Right atrium auricular region (tissue), 2 donors: ENCODE data around the gene PRSS48. TPM values are rescaled to one million over a fixed set of nuclear protein-coding genes. Genes with fewer than 3 reads are reported as not detected.

Experiments
- DNase-seq: peaks from one replicate; pipeline ENCODE4 v3.0.0-alpha.2; 2019; ENCODE audit warnings: low spot score
- H3K27ac ChIP-seq, 2 donors: fragments of 200-600 bp; sonication (generic); 1 replicate in 1 of 2; 2 replicates in 1 of 2; pipeline ENCODE4 v1.5.1; 2016 to 2019
- H3K27me3 ChIP-seq, 2 donors: fragments of 200-600 bp; sonication (generic); one replicate each; pipeline versions ENCODE4 v1.5.1 to v1.6.0; 2017 to 2019
- H3K36me3 ChIP-seq: fragments of 200-600 bp; sonication (generic); one replicate; pipeline ENCODE4 v1.5.1; 2016
- H3K4me1 ChIP-seq, 2 donors: fragments of 200-600 bp; sonication (generic); one replicate each; pipeline versions ENCODE4 v1.5.1 to v1.6.0; 2017 to 2019
- H3K4me3 ChIP-seq, 2 donors: fragments of 200-600 bp; sonication (generic); 1 replicate in 1 of 2; 2 replicates in 1 of 2; pipeline ENCODE4 v1.5.1; 2017 to 2019; ENCODE audit warnings: mild to moderate bottlenecking in 1 of 2, moderate library complexity in 1 of 2
- H3K9me3 ChIP-seq, 2 donors: fragments of 200-600 bp; sonication (generic); one replicate each; pipeline ENCODE4 v1.5.1; 2019
- CTCF ChIP-seq, 2 donors: fragments of 200-600 bp; sonication (generic); IDR thresholded peaks; one replicate each; pipeline ENCODE4 v1.5.1; 2019; ENCODE audit warnings: antibody characterized with exemption in 2 of 2
- total RNA-seq, 2 donors: library from RNA; depleted of rRNA; stranded (reverse); fragments of >200 nt; gene quantifications; one replicate each; pipeline ENCODE4 v1.1.0, GENCODE V29; 2016

PRSS48 gene
- total RNA-seq, 2 donors from 2014 or later, result not detected

- Histone ChIP-seq H3K4me1 (peaks cover 0 to 28% of the 10 kb centered on the region in 2 donors), H3K36me3 (no peaks in the 10 kb centered on the region), H3K27me3 (no peaks in the 10 kb centered on the region), H3K4me3 (no peak overlapping the region), H3K9me3 (no peaks in the 10 kb centered on the region), H3K27ac (no peak overlapping the region)
- TF ChIP-seq CTCF (IDR thresholded peaks at IDR 0.05), result no peak
- DNase-seq, result no peak
These were observed 15.1 kb downstream of the PRSS48 start for GRCh38 chr4:151292038-151292437.

- no peak for DNase-seq
- no peaks in the 10 kb centered on the region for H3K27me3 ChIP-seq
- TF ChIP-seq CTCF (IDR thresholded peaks at IDR 0.05), result no peak
- H3K4me1 ChIP-seq, result peaks cover 0 to 31% of the 10 kb centered on the region in 2 donors
- no peak overlapping the region for H3K4me3 ChIP-seq
- H3K36me3 ChIP-seq, result no peaks in the 10 kb centered on the region
- H3K9me3 ChIP-seq, result no peaks in the 10 kb centered on the region
- H3K27ac ChIP-seq, result peak overlapping the region; percentile 40 to 79
These were observed 18.0 kb downstream of the PRSS48 start for GRCh38 chr4:151294833-151295496.

GRCh38 chr4:151296227-151296626, 19.3 kb downstream of the PRSS48 start:
- H3K4me3 ChIP-seq, result no peak overlapping the region
- H3K9me3 ChIP-seq, result no peaks in the 10 kb centered on the region
- DNase-seq, result no peak
- TF ChIP-seq CTCF (IDR thresholded peaks at IDR 0.05), result no peak
- H3K36me3 ChIP-seq, result no peaks in the 10 kb centered on the region
- peak overlapping the region in 1 of 2 donors; percentile 79 for H3K27ac ChIP-seq
- peaks cover 0 to 31% of the 10 kb centered on the region in 2 donors for H3K4me1 ChIP-seq
- H3K27me3 ChIP-seq, result no peaks in the 10 kb centered on the region

GRCh38 chr4:151297170-151297569, 20.2 kb downstream of the PRSS48 start:
- Histone ChIP-seq H3K36me3 (no peaks in the 10 kb centered on the region), H3K27me3 (no peaks in the 10 kb centered on the region), H3K9me3 (no peaks in the 10 kb centered on the region), H3K4me3 (no peak overlapping the region), H3K4me1 (peaks cover 0 to 31% of the 10 kb centered on the region in 2 donors), H3K27ac (peak overlapping the region; percentile 47 to 79)
- no peak for DNase-seq
- no peak for TF ChIP-seq CTCF (IDR thresholded peaks at IDR 0.05)

GRCh38 chr4:151302432-151302831, 25.5 kb downstream of the PRSS48 start:
- TF ChIP-seq CTCF (IDR thresholded peaks at IDR 0.05), result no peak
- no peak for DNase-seq
- H3K27me3 ChIP-seq, result no peaks in the 10 kb centered on the region
- no peaks in the 10 kb centered on the region for H3K36me3 ChIP-seq
- H3K4me3 ChIP-seq, result no peak overlapping the region
- H3K9me3 ChIP-seq, result no peaks in the 10 kb centered on the region
- no peak overlapping the region for H3K27ac ChIP-seq
- H3K4me1 ChIP-seq, result peaks cover 0 to 23% of the 10 kb centered on the region in 2 donors

- no peak overlapping the region for H3K4me3 ChIP-seq
- no peaks in the 10 kb centered on the region for H3K27me3 ChIP-seq
- peaks cover 0 to 18% of the 10 kb centered on the region in 2 donors for H3K4me1 ChIP-seq
- H3K36me3 ChIP-seq, result no peaks in the 10 kb centered on the region
- no peak for DNase-seq
- no peak for TF ChIP-seq CTCF (IDR thresholded peaks at IDR 0.05)
- peak overlapping the region in 1 of 2 donors; percentile 37 for H3K27ac ChIP-seq
- no peaks in the 10 kb centered on the region for H3K9me3 ChIP-seq
These were observed 27.3 kb downstream of the PRSS48 start for GRCh38 chr4:151304226-151304625.
